DOHH2 (cell line): ENCODE results near the gene TCEAL7.
"Not testable (repeated sequence)": the region's sequence is repeated elsewhere in the genome, so short reads cannot be mapped to it uniquely, and the experiment has no call there.

Source experiments
- H3F3A ChIP-seq: fragments of 200-600 bp; sonication (generic), shearing (Covaris generic); 2 replicates; pipeline ENCODE4 v1.6.0; 2016; ENCODE audit warnings: antibody characterized with exemption, mild to moderate bottlenecking; ENCODE audit not compliant: control insufficient read depth, insufficient read depth
- H3K27ac ChIP-seq: fragments of 200-600 bp; sonication (generic); 2 replicates; pipeline ENCODE4 v1.5.1; 2014; ENCODE audit warnings: low read depth, mild to moderate bottlenecking, low read length, moderate library complexity
- H3K27me3 ChIP-seq: fragments of 200-600 bp; sonication (generic); 2 replicates; pipeline ENCODE4 v1.6.1; 2014; ENCODE audit warnings: mild to moderate bottlenecking, low read length, mixed read lengths; ENCODE audit not compliant: control insufficient read depth
- H3K36me3 ChIP-seq: fragments of 200-600 bp; sonication (generic); 2 replicates; pipeline ENCODE4 v1.6.1; 2014; ENCODE audit warnings: mild to moderate bottlenecking, low read length, moderate library complexity, mixed read lengths; ENCODE audit not compliant: control insufficient read depth
- H3K4me1 ChIP-seq: fragments of 200-600 bp; sonication (generic); 2 replicates; pipeline ENCODE4 v1.6.1; 2014; ENCODE audit warnings: mild to moderate bottlenecking, low read length, mixed read lengths; ENCODE audit not compliant: control insufficient read depth
- H3K4me2 ChIP-seq: fragments of 200-600 bp; sonication (generic); 2 replicates; pipeline ENCODE4 v1.6.0; 2014; ENCODE audit warnings: mild to moderate bottlenecking, low read length, moderate library complexity
- H3K4me3 ChIP-seq: fragments of 200-600 bp; sonication (generic); 2 replicates; pipeline ENCODE4 v1.5.1; 2014; ENCODE audit warnings: mild to moderate bottlenecking, low read length, mixed read lengths
- H3K79me2 ChIP-seq: fragments of 200-600 bp; sonication (generic); 2 replicates; pipeline ENCODE4 v1.6.1; 2014; ENCODE audit warnings: mild to moderate bottlenecking, low read length, mixed read lengths; ENCODE audit not compliant: control insufficient read depth
- H3K9me2 ChIP-seq: fragments of 200-600 bp; sonication (generic); replicated peaks from 2 replicates; pipeline ENCODE4 v1.6.1; 2014; ENCODE audit warnings: mild to moderate bottlenecking, low read length, mixed read lengths; ENCODE audit not compliant: control insufficient read depth
- H3K9me3 ChIP-seq: fragments of 200-600 bp; sonication (generic); 2 replicates; pipeline ENCODE4 v1.6.1; 2014; ENCODE audit warnings: antibody characterized with exemption, low read length, mixed read lengths; ENCODE audit not compliant: control insufficient read depth, insufficient read depth
- H4K20me1 ChIP-seq: fragments of 200-600 bp; sonication (generic); 2 replicates; pipeline ENCODE4 v1.6.0; 2014; ENCODE audit warnings: low read depth, mild to moderate bottlenecking, antibody characterized with exemption, low read length, moderate library complexity; ENCODE audit not compliant: control insufficient read depth, insufficient read depth
- EZH2phosphoT487 ChIP-seq: fragments of 200-600 bp; sonication (generic); IDR thresholded peaks from 2 replicates; pipeline ENCODE4 v1.6.1; 2017; ENCODE audit warnings: borderline replicate concordance, mild to moderate bottlenecking, antibody characterized with exemption, low read length, moderate library complexity, mixed read lengths
- TF ChIP-seq, protein P1 (sequence below): fragments of 200-600 bp; sonication (generic); IDR thresholded peaks from one replicate; pipeline ENCODE4 v1.5.1; 2014; ENCODE audit warnings: antibody characterized with exemption, mild to moderate bottlenecking, low read depth, low read length; ENCODE audit not compliant: poor library complexity, severe bottlenecking

TCEAL7 gene

DNA sequence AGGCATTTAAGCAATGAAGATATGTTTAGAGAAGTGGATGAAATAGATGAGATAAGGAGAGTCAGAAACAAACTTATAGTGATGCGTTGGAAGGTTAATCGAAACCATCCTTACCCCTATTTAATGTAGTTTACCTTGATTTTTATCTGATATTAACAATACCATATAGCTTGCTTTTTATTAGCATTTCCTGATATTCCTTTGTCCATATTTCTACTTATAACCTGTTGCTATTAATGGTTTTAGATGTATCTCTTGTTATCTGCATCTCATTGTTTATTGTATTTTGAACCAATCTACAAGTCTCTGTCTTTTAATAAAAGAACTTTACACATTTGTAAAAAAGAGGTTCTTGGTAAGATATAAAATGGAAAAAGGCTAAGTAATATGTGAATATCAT is 27.8 kb downstream of the TCEAL7 start:
- Histone ChIP-seq H3K4me2 (no peak overlapping the region), H3K4me1 (no peaks in the 10 kb centered on the region), H3K9me3 (no peaks in the 10 kb centered on the region), H3F3A (no peaks in the 10 kb centered on the region), H3K27me3 (peaks cover 12% of the 10 kb centered on the region), H4K20me1 (no peaks in the 10 kb centered on the region), H3K79me2 (no peaks in the 10 kb centered on the region), H3K27ac (no peak overlapping the region), H3K4me3 (no peak overlapping the region), H3K9me2 (no peaks in the 10 kb centered on the region), H3K36me3 (no peaks in the 10 kb centered on the region)
- no peak for TF ChIP-seq EZH2phosphoT487
- TF ChIP-seq, protein P1, sequence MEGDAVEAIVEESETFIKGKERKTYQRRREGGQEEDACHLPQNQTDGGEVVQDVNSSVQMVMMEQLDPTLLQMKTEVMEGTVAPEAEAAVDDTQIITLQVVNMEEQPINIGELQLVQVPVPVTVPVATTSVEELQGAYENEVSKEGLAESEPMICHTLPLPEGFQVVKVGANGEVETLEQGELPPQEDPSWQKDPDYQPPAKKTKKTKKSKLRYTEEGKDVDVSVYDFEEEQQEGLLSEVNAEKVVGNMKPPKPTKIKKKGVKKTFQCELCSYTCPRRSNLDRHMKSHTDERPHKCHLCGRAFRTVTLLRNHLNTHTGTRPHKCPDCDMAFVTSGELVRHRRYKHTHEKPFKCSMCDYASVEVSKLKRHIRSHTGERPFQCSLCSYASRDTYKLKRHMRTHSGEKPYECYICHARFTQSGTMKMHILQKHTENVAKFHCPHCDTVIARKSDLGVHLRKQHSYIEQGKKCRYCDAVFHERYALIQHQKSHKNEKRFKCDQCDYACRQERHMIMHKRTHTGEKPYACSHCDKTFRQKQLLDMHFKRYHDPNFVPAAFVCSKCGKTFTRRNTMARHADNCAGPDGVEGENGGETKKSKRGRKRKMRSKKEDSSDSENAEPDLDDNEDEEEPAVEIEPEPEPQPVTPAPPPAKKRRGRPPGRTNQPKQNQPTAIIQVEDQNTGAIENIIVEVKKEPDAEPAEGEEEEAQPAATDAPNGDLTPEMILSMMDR = no peak

GRCh38 chrX:103359605-103360004 is 29.6 kb downstream of the TCEAL7 start:
- H4K20me1 ChIP-seq, H3K27ac ChIP-seq, H3K9me2 ChIP-seq, H3K4me3 ChIP-seq, H3K4me1 ChIP-seq, H3K36me3 ChIP-seq, H3K4me2 ChIP-seq, H3F3A ChIP-seq, H3K9me3 ChIP-seq, H3K79me2 ChIP-seq: not testable (repeated sequence)
- H3K27me3 ChIP-seq = peaks cover 12% of the 10 kb centered on the region

DNA sequence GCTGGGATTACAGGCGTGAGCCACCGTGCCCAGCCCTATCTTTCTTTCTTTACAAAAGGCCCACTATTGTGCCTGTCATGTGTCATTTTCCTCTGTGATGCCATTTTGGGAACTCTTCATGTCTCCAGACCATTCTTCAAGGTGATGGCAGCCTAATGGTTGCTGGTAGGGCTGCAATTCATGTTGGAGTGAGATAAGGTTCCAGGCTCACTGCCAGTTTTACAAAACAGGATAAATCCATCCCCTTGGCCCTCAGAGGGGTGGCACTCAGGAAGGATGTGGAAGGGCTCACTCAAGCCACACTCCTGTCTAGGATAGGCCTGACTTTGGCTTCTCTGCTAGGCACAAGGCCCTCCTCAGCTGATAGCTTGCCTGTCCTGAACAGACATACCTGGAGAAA is 30.1 kb downstream of the TCEAL7 start:
- TF ChIP-seq EZH2phosphoT487 = no peak
- TF ChIP-seq, protein P1 = no peak
- no peak overlapping the region for H3K4me2 ChIP-seq
- H3K27me3 ChIP-seq = peaks cover 12% of the 10 kb centered on the region
- H3K36me3 ChIP-seq = no peaks in the 10 kb centered on the region
- H3K27ac ChIP-seq = no peak overlapping the region
- H3K4me1 ChIP-seq = no peaks in the 10 kb centered on the region
- H3K9me3 ChIP-seq = no peaks in the 10 kb centered on the region
- no peaks in the 10 kb centered on the region for H3K9me2 ChIP-seq
- H3K4me3 ChIP-seq = no peak overlapping the region
- no peaks in the 10 kb centered on the region for H3K79me2 ChIP-seq
- H3F3A ChIP-seq = no peaks in the 10 kb centered on the region
- H4K20me1 ChIP-seq = no peaks in the 10 kb centered on the region

DNA sequence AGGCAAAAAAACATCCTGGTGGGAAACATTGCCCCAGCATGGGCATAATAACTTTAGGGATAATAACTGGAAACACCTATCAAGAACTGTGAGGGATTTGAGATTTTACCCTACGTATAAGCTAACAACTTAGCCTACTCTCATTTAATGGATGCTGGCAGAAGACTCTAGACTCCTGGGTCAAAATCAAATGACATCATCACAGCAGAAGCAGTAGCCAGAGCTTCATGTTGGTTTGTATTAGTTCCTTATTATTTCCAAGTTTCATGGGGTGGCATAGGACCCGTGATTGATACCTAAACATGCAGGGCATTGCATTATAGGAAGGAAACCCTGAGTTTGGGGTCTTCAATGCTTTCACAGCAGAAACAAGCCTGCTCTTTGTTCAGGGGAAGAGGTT is 30.9 kb downstream of the TCEAL7 start:
- no peaks in the 10 kb centered on the region for H4K20me1 ChIP-seq
- H3K79me2 ChIP-seq = no peaks in the 10 kb centered on the region
- H3K4me2 ChIP-seq = no peak overlapping the region
- no peaks in the 10 kb centered on the region for H3F3A ChIP-seq
- H3K4me1 ChIP-seq = no peaks in the 10 kb centered on the region
- no peaks in the 10 kb centered on the region for H3K36me3 ChIP-seq
- peaks cover 12% of the 10 kb centered on the region for H3K27me3 ChIP-seq
- no peak for TF ChIP-seq EZH2phosphoT487
- TF ChIP-seq, protein P1 = no peak
- no peak overlapping the region for H3K27ac ChIP-seq
- no peak overlapping the region for H3K4me3 ChIP-seq
- no peaks in the 10 kb centered on the region for H3K9me3 ChIP-seq
- H3K9me2 ChIP-seq = no peaks in the 10 kb centered on the region
